ENCODE data around the gene EPYC. TPM values are rescaled to one million over a fixed set of nuclear protein-coding genes. Genes with fewer than 3 reads are reported as not detected.

EPYC gene
- total and polyA plus RNA-seq, 4 donors = not detected

DNA sequence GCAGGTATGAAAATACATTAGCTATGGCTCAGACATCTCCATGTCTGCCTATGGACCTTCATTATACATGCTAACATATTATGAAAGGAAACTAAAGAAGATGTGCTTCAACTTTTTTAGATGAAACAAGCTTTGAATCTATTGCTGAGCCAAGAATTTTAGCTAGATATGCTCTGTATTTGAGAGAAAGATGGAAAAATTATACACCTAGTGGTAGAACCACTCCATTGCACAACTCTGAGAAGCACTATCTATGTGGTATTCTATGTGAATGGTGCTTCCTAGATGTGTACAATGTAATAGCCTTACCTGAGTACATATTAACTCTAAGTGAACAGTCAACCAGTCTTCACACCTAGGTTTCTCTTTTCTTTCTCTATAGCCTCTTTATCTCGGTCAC, 17.3 kb downstream of the EPYC start:
- no peak overlapping the region for H3K4me3 ChIP-seq (ENCODE audit: low read depth in 1 of 3, low read length in 3 of 3)
- WGBS = 84% methylated on average over 1 of the region's 1 CpG
- no peaks in the 10 kb centered on the region for H3K9me3 ChIP-seq (ENCODE audit: control insufficient read depth in 4 of 4, low read length in 3 of 4)
- DNase-seq (ENCODE audit: low spot score) = no peak
- no peak overlapping the region for H3K9ac ChIP-seq (ENCODE audit: low read depth in 1 of 2, low read length in 2 of 2)
- H3K4me1 ChIP-seq (ENCODE audit: control insufficient read depth in 4 of 4, insufficient read depth in 4 of 4, low read length in 3 of 4) = no peaks in the 10 kb centered on the region
- no peaks in the 10 kb centered on the region for H3K36me3 ChIP-seq (ENCODE audit: control insufficient read depth in 4 of 4, insufficient read depth in 3 of 4, low read depth in 1 of 4, low read length in 3 of 4)
- no peak for TF ChIP-seq FOXA2 (IDR thresholded peaks at IDR 0.05)
- TF ChIP-seq, protein P1, sequence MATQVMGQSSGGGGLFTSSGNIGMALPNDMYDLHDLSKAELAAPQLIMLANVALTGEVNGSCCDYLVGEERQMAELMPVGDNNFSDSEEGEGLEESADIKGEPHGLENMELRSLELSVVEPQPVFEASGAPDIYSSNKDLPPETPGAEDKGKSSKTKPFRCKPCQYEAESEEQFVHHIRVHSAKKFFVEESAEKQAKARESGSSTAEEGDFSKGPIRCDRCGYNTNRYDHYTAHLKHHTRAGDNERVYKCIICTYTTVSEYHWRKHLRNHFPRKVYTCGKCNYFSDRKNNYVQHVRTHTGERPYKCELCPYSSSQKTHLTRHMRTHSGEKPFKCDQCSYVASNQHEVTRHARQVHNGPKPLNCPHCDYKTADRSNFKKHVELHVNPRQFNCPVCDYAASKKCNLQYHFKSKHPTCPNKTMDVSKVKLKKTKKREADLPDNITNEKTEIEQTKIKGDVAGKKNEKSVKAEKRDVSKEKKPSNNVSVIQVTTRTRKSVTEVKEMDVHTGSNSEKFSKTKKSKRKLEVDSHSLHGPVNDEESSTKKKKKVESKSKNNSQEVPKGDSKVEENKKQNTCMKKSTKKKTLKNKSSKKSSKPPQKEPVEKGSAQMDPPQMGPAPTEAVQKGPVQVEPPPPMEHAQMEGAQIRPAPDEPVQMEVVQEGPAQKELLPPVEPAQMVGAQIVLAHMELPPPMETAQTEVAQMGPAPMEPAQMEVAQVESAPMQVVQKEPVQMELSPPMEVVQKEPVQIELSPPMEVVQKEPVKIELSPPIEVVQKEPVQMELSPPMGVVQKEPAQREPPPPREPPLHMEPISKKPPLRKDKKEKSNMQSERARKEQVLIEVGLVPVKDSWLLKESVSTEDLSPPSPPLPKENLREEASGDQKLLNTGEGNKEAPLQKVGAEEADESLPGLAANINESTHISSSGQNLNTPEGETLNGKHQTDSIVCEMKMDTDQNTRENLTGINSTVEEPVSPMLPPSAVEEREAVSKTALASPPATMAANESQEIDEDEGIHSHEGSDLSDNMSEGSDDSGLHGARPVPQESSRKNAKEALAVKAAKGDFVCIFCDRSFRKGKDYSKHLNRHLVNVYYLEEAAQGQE (IDR thresholded peaks at IDR 0.05) = no peak
- TF ChIP-seq, protein P2, sequence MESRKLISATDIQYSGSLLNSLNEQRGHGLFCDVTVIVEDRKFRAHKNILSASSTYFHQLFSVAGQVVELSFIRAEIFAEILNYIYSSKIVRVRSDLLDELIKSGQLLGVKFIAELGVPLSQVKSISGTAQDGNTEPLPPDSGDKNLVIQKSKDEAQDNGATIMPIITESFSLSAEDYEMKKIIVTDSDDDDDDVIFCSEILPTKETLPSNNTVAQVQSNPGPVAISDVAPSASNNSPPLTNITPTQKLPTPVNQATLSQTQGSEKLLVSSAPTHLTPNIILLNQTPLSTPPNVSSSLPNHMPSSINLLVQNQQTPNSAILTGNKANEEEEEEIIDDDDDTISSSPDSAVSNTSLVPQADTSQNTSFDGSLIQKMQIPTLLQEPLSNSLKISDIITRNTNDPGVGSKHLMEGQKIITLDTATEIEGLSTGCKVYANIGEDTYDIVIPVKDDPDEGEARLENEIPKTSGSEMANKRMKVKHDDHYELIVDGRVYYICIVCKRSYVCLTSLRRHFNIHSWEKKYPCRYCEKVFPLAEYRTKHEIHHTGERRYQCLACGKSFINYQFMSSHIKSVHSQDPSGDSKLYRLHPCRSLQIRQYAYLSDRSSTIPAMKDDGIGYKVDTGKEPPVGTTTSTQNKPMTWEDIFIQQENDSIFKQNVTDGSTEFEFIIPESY (IDR thresholded peaks at IDR 0.05) = no peak
- TF ChIP-seq FOXA1 (IDR thresholded peaks at IDR 0.05) = no peak
- TF ChIP-seq, protein P3, sequence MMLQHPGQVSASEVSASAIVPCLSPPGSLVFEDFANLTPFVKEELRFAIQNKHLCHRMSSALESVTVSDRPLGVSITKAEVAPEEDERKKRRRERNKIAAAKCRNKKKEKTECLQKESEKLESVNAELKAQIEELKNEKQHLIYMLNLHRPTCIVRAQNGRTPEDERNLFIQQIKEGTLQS (IDR thresholded peaks at IDR 0.05) = no peak
- TF ChIP-seq SP1 (IDR thresholded peaks at IDR 0.05) = no peak
- no peak for TF ChIP-seq TAF1 (conservative IDR thresholded peaks at IDR 0.05)
- TF ChIP-seq, protein P4, sequence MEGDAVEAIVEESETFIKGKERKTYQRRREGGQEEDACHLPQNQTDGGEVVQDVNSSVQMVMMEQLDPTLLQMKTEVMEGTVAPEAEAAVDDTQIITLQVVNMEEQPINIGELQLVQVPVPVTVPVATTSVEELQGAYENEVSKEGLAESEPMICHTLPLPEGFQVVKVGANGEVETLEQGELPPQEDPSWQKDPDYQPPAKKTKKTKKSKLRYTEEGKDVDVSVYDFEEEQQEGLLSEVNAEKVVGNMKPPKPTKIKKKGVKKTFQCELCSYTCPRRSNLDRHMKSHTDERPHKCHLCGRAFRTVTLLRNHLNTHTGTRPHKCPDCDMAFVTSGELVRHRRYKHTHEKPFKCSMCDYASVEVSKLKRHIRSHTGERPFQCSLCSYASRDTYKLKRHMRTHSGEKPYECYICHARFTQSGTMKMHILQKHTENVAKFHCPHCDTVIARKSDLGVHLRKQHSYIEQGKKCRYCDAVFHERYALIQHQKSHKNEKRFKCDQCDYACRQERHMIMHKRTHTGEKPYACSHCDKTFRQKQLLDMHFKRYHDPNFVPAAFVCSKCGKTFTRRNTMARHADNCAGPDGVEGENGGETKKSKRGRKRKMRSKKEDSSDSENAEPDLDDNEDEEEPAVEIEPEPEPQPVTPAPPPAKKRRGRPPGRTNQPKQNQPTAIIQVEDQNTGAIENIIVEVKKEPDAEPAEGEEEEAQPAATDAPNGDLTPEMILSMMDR (IDR thresholded peaks at IDR 0.05; ENCODE audit: low read depth, low read length, missing input control) = no peak
- TF ChIP-seq EGR1 (IDR thresholded peaks at IDR 0.05; ENCODE audit: low read depth in 2 of 2) = no peak
- no peak for TF ChIP-seq HNF4A (conservative IDR thresholded peaks at IDR 0.05)
- no peak for TF ChIP-seq RXRA (IDR thresholded peaks at IDR 0.05)
- TF ChIP-seq JUND (IDR thresholded peaks at IDR 0.05) = no peak
- no peak for TF ChIP-seq HNF4G (IDR thresholded peaks at IDR 0.05)
- no peak for TF ChIP-seq RAD21 (IDR thresholded peaks at IDR 0.05)
- H3K27ac ChIP-seq (ENCODE audit: low read depth in 1 of 2, low read length in 2 of 2) = no peak overlapping the region
- no peaks in the 10 kb centered on the region for H3K27me3 ChIP-seq (ENCODE audit: control insufficient read depth in 4 of 4, insufficient read depth in 4 of 4, low read length in 3 of 4)

DNA sequence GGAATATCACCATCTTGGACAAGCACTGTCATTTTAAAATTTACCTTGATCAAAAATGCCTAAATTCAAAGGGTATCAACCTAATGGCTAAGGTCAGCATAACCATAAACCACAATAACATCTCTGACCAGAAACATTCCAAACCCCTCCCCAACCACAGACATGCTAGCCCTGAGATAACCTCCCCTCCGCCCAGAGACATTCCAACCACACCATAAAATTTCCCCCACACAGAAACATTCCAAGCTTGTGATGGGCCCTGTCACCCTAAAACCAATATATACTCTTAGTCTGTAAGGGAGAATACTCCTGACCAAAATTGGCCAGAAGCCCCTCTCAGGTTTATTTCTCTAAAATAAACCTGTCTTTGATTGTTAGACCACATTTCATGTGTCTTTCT, 17.7 kb downstream of the EPYC start:
- DNase-seq (ENCODE audit: low spot score) = no peak
- 94% methylated on average over 1 of the region's 1 CpG for WGBS
- H3K9ac ChIP-seq (ENCODE audit: low read depth in 1 of 2, low read length in 2 of 2) = no peak overlapping the region
- H3K9me3 ChIP-seq (ENCODE audit: control insufficient read depth in 4 of 4, low read length in 3 of 4) = no peaks in the 10 kb centered on the region
- H3K4me3 ChIP-seq (ENCODE audit: low read depth in 1 of 3, low read length in 3 of 3) = no peak overlapping the region
- no peak for TF ChIP-seq RXRA (IDR thresholded peaks at IDR 0.05)
- TF ChIP-seq HNF4G (IDR thresholded peaks at IDR 0.05) = no peak
- no peak for TF ChIP-seq HNF4A (conservative IDR thresholded peaks at IDR 0.05)
- TF ChIP-seq, protein P1 (IDR thresholded peaks at IDR 0.05) = no peak
- TF ChIP-seq, protein P3 (IDR thresholded peaks at IDR 0.05) = no peak
- no peak for TF ChIP-seq FOXA2 (IDR thresholded peaks at IDR 0.05)
- TF ChIP-seq SP1 (IDR thresholded peaks at IDR 0.05) = no peak
- TF ChIP-seq, protein P4 (IDR thresholded peaks at IDR 0.05; ENCODE audit: low read depth, low read length, missing input control) = no peak
- no peak for TF ChIP-seq FOXA1 (IDR thresholded peaks at IDR 0.05)
- no peak overlapping the region for H3K27ac ChIP-seq (ENCODE audit: low read depth in 1 of 2, low read length in 2 of 2)
- no peaks in the 10 kb centered on the region for H3K27me3 ChIP-seq (ENCODE audit: control insufficient read depth in 4 of 4, insufficient read depth in 4 of 4, low read length in 3 of 4)
- H3K4me1 ChIP-seq (ENCODE audit: control insufficient read depth in 4 of 4, insufficient read depth in 4 of 4, low read length in 3 of 4) = no peaks in the 10 kb centered on the region
- H3K36me3 ChIP-seq (ENCODE audit: control insufficient read depth in 4 of 4, insufficient read depth in 3 of 4, low read depth in 1 of 4, low read length in 3 of 4) = no peaks in the 10 kb centered on the region

All from liver (tissue), 9 donors.